Hepatocyte (in vitro differentiated cells): ENCODE data around the gene RPE.

Experiments used
- EZH2 ChIP-seq: fragments of 200-600 bp; sonication (generic); IDR thresholded peaks from 2 replicates; pipeline ENCODE4 v1.6.1; 2016; ENCODE audit warnings: antibody characterized with exemption, mild to moderate bottlenecking, borderline replicate concordance
- EZH2phosphoT487 ChIP-seq: fragments of 200-600 bp; sonication (generic); IDR thresholded peaks from one replicate; pipeline ENCODE4 v1.6.1; 2018; ENCODE audit warnings: antibody characterized with exemption, mild to moderate bottlenecking, low read depth, moderate library complexity; ENCODE audit not compliant: unreplicated experiment, severe bottlenecking
- TF ChIP-seq, protein P1 (sequence below): fragments of 200-600 bp; sonication (generic); IDR thresholded peaks from 2 replicates; pipeline ENCODE4 v1.5.1; 2016; ENCODE audit warnings: antibody characterized with exemption, mild to moderate bottlenecking; ENCODE audit not compliant: poor library complexity

DNA sequence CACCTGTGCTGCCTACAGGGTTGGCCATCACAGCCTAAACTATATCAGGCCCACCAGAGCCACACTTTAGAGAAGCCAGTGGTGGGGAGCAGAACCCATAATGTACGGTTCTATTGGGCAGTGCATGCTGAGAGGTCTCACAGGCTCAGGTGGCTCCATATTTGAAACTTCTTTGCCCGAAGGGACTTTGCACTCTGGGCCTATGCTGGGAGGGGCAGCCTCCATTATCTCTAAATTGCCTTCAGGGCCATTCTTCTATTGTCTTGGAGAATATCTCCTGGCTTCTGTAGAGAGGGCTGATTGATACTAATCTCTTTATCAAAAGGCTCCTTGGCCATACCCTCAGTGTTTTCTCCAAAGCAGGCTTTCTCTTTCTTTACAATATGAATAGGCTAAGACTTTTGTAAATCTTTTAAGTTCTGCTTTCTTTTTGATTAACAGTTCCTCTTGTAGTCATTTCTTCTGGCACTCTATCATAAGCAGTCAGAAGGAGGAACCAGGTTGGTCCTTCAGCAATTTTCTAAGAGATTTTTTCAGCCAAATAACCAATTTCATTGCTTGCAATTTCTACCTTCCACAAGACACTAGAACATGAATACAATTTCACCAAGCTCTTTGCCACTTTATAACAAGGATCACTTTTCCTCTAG lies 44.5 kb downstream of the RPE start:
- TF ChIP-seq, protein P1, sequence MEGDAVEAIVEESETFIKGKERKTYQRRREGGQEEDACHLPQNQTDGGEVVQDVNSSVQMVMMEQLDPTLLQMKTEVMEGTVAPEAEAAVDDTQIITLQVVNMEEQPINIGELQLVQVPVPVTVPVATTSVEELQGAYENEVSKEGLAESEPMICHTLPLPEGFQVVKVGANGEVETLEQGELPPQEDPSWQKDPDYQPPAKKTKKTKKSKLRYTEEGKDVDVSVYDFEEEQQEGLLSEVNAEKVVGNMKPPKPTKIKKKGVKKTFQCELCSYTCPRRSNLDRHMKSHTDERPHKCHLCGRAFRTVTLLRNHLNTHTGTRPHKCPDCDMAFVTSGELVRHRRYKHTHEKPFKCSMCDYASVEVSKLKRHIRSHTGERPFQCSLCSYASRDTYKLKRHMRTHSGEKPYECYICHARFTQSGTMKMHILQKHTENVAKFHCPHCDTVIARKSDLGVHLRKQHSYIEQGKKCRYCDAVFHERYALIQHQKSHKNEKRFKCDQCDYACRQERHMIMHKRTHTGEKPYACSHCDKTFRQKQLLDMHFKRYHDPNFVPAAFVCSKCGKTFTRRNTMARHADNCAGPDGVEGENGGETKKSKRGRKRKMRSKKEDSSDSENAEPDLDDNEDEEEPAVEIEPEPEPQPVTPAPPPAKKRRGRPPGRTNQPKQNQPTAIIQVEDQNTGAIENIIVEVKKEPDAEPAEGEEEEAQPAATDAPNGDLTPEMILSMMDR, result no peak
- no peak for TF ChIP-seq EZH2
- no peak for TF ChIP-seq EZH2phosphoT487
